Ascending aorta (tissue), 2 donors: ENCODE measurements around the gene STIMATE. TPM values are rescaled to one million over a fixed set of nuclear protein-coding genes. Genes with fewer than 3 reads are reported as not detected.

Experiments
- DNase-seq, 2 donors: peaks; one replicate each; pipeline ENCODE4 v3.0.0-alpha.2; 2019; ENCODE audit warnings: low spot score in 2 of 2
- H3K27ac ChIP-seq, 2 donors: fragments of 200-600 bp; sonication (generic); one replicate each; pipeline ENCODE4 v1.5.1; 2016 to 2017; ENCODE audit warnings: mild to moderate bottlenecking in 1 of 2
- H3K27me3 ChIP-seq: fragments of 200-600 bp; sonication (generic); one replicate; pipeline ENCODE4 v1.5.1; 2017
- H3K36me3 ChIP-seq, 2 donors: fragments of 200-600 bp; sonication (generic); one replicate each; pipeline ENCODE4 v1.5.1; 2016
- H3K4me1 ChIP-seq, 2 donors: fragments of 200-600 bp; sonication (generic); one replicate each; pipeline ENCODE4 v1.5.1; 2016 to 2017; ENCODE audit warnings: mild to moderate bottlenecking in 1 of 2
- H3K4me3 ChIP-seq, 2 donors: fragments of 200-600 bp; sonication (generic); one replicate each; pipeline ENCODE4 v1.5.1; 2016 to 2017; ENCODE audit warnings: mild to moderate bottlenecking in 1 of 2
- H3K9me3 ChIP-seq, 2 donors: fragments of 200-600 bp; sonication (generic); one replicate each; pipeline ENCODE4 v1.5.1; 2016
- CTCF ChIP-seq, 3 experiments: fragments of 200-600 bp in 2 of 3; fragments of 450-650 bp in 1 of 3; sonication (generic) in 2 of 3; IDR thresholded peaks; one replicate each; pipeline ENCODE4 v1.5.1; 2016 to 2019; ENCODE audit warnings: antibody characterized with exemption in 3 of 3, mild to moderate bottlenecking in 1 of 3, moderate library complexity in 1 of 3
- intact Hi-C: fragments of 100-400 bp; cut with DNase I; formaldehyde crosslinking; loops from one replicate; pipeline ENCODE4 v1.15.1; 2023
- total RNA-seq: library from RNA; depleted of rRNA; stranded (reverse); fragments of >200 nt; gene quantifications from one replicate; pipeline ENCODE4 v1.1.0, GENCODE V29; 2016

The STIMATE gene
- total RNA-seq, 1 donor from 2014 or later, result 18.9 TPM

DNA sequence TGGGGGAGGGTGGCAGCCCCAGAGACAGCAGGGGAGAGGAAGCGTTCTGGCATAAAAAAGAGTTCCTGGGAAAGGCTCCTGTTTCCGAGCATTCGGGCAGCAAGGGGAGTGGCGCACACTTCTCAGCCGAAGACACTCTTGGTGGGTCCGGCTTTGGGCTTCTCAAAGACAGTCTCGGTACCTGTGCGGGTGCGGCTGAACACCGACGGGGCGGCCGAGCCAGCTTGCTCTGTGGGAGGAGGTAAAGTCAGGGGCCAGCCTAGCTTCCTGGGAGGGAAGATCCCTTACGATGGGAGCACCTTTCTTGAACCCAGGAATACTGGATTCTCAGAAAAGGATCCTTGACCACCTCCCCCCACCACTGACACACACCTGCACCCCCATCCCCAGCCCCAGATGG lies 64.1 kb downstream of the STIMATE start:
- Histone ChIP-seq H3K36me3 (peaks cover 3% of the 10 kb centered on the region in 2 donors), H3K4me3 (no peak overlapping the region), H3K27me3 (no peaks in the 10 kb centered on the region), H3K27ac (peak overlapping the region; percentile 81 to 95), H3K9me3 (no peaks in the 10 kb centered on the region), H3K4me1 (peaks cover 32 to 48% of the 10 kb centered on the region in 2 donors)
- intact Hi-C loops, result loop anchor here (5.0 kb wide), 1 partner anchor 61 kb away; the partner anchor contains the start of gene NEK4
- no peak for TF ChIP-seq CTCF (IDR thresholded peaks at IDR 0.05)
- DNase-seq, result no peak

- TF ChIP-seq CTCF (IDR thresholded peaks at IDR 0.05), result no peak
- Histone ChIP-seq H3K36me3 (peaks cover 3% of the 10 kb centered on the region in 2 donors), H3K27ac (peak overlapping the region; percentile 81 to 95), H3K27me3 (no peaks in the 10 kb centered on the region), H3K4me1 (peaks cover 32 to 48% of the 10 kb centered on the region in 2 donors), H3K9me3 (no peaks in the 10 kb centered on the region), H3K4me3 (peak overlapping the region; percentile 1 to 27)
- intact Hi-C loops, result loop anchor here (1.0 to 5.0 kb wide), 2 partner anchors 14 to 59 kb away; partner anchors contain the start of gene NEK4
- peak; percentile 49 to 92 for DNase-seq
Observed at GRCh38 chr3:52831500-52832301, 65.6 kb downstream of the STIMATE start.

DNA sequence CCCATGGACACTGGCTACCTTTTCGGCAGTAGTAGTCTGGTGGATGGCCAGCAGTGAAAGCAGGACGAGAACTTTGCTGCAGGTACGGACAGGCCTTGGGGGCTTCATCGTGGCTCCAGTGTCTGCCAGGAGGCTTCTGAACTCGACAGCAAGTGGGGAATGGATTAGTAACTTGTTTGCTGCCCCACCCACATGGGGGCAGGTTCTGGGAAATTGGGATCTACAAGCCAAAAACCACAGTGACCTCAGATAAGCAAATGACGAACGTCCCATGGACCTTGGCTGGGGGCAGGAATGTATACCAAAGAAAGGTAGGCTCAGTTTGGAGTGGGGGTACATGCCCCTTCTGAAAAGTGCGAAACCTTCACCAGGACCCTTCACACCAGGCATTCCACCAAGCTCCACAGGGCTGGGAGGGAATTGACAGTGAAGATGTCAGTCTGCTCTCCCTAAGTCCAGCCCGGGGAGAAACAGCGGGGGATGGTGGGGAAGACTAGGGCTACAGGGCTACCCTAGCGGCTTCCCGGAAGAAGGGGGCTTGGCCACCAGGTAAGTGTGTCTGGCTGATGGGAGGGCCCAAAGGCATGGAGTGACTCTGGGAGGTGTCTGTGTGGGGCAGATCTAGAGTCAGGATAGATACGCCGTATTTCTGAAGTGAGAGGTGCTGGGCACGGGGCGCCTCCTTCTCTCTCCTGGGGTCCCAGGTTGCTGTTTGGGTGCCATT lies 66.7 kb downstream of the STIMATE start, which contains the start of gene ITIH4:
TSS of gene ITIH4 (minus strand) at position 138 of the 724 bp plus-strand sequence. CDS start at position 108, 30 bp downstream.
- no peak for TF ChIP-seq CTCF (IDR thresholded peaks at IDR 0.05)
- peak in 1 of 2 donors; percentile 73 for DNase-seq
- Histone ChIP-seq H3K4me1 (peaks cover 30 to 40% of the 10 kb centered on the region in 2 donors), H3K27ac (peak within 1 kb of the TSS; percentile 81 to 95), H3K9me3 (no peaks in the 10 kb centered on the region), H3K4me3 (no peak within 1 kb of the TSS), H3K36me3 (peaks cover 0 to 5% of the 10 kb centered on the region in 2 donors), H3K27me3 (no peaks in the 10 kb centered on the region)
- intact Hi-C loops, result loop anchor here (5.0 kb wide), 1 partner anchor 58 kb away; the partner anchor contains the start of gene NEK4

DNA sequence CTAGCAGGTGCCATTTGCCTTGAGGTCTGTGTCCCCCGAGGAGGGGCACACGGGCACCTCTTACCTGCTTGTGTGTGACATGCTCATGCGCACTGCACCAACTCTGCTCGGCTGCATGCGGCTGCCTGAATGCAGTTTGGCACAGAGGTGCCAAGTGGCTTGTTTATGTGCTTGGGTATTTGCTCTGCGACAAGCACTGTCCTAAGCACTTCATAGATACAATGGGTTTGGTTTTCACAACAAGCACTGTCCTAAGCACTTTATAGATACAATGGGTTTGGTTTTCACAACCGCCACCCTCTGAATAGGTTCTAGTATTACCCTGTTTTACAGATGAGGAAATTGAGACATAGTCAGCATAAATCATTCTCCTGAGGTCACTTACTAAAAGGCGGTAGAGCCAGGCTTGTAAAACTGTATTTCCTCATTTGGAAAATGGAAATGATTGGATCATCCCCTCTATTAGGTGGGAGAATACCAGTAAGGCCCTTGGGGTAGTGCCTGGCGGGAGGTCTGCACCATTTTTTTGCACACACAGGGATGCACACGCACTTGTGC lies 67.4 kb downstream of the STIMATE start:
- Histone ChIP-seq H3K27ac (peak overlapping the region; percentile 24 to 95), H3K4me3 (no peak overlapping the region), H3K36me3 (peaks cover 0 to 5% of the 10 kb centered on the region in 2 donors), H3K4me1 (peaks cover 26 to 33% of the 10 kb centered on the region in 2 donors), H3K9me3 (no peaks in the 10 kb centered on the region), H3K27me3 (no peaks in the 10 kb centered on the region)
- no peak for TF ChIP-seq CTCF (IDR thresholded peaks at IDR 0.05)
- DNase-seq, result no peak
- intact Hi-C loops, result loop anchor here (5.0 kb wide), 1 partner anchor 58 kb away; the partner anchor contains the start of gene NEK4

GRCh38 chr3:52829482-52829881 lies 67.9 kb downstream of the STIMATE start:
- H3K27ac ChIP-seq, result no peak overlapping the region
- no peak for TF ChIP-seq CTCF (IDR thresholded peaks at IDR 0.05)
- intact Hi-C loops, result no loop called here
- no peak for DNase-seq
- no peaks in the 10 kb centered on the region for H3K9me3 ChIP-seq
- H3K36me3 ChIP-seq, result peaks cover under 1 to 10% of the 10 kb centered on the region in 2 donors
- H3K4me1 ChIP-seq, result peaks cover 26 to 30% of the 10 kb centered on the region in 2 donors
- no peaks in the 10 kb centered on the region for H3K27me3 ChIP-seq
- no peak overlapping the region for H3K4me3 ChIP-seq
